CD4-positive, alpha-beta T cell treated with Interferon alpha-2 for 1 hour (primary cell): ENCODE data around the gene PHC1.
"Not testable (repeated sequence)": the region's sequence is repeated elsewhere in the genome, so short reads cannot be mapped to it uniquely, and the experiment has no call there.

Experiments used
- DNase-seq, 2 donors: peaks; one replicate each; pipeline ENCODE4 v3.0.0-alpha.2; 2020 to 2022

The PHC1 gene

GRCh38 chr12:8911606-8912268 is 2.6 kb upstream of the PHC1 start:
- DNase-seq: no peak

- peak in 1 of 2 donors; percentile 42 for DNase-seq
Observed at GRCh38 chr12:8912914-8913313, 1.4 kb upstream of the PHC1 start.

DNA sequence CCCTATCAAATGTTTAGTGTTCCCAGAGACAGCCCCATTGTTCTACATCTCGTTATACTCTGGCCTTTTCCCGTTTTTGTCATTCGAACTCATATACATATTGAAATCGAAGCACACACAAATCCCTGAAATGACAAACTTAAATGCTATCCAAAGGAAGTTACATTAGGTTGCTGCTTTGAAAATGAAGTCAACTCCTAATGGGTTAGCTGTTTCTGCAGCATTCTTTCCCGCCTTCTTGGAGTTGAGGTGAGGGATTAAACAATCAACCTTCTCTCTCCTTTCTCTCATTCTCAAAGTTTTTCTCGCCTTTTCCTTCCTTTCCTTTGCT is 642 bp upstream of the PHC1 start:
- DNase-seq: no peak

DNA sequence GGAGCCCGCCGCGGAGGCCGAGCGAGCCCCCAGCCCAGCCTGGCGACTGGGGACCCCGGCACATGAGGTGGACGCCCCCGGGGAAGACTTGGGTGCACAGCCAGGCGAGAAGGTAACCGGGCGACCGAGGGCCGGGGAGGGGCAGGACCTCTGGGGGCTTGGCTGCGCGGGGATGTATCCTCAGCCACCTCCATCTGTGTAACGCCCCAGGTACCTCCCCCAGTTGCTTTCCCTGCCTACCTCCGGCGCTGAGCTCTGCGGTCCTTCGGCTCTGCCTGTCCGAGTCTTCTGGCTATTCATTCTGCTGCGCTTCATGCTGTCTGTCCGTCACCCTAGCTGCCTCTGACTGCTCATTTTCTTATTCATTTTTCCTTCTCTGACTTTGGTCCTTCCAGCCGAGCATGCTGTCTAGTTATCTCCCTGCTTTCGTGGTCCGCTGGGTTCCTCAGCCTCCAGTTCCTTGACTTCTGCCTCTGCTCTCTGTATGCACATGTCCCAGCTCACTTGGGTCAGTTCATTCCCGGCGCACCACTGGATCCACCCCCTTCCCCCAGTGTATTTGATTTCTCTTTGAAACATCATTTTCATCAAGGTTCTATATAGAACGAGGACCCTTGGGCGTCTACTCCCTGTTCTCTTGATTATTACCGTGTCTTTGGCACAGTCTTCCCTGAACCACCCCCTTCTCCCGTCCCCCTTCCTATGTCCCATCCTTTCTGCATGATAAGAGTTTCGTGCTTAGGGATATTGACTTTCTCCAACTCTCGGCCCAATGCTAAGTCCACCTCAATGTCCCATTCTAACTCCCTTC is 612 bp downstream of the PHC1 start:
- DNase-seq: peak; percentile 36 to 70

DNA sequence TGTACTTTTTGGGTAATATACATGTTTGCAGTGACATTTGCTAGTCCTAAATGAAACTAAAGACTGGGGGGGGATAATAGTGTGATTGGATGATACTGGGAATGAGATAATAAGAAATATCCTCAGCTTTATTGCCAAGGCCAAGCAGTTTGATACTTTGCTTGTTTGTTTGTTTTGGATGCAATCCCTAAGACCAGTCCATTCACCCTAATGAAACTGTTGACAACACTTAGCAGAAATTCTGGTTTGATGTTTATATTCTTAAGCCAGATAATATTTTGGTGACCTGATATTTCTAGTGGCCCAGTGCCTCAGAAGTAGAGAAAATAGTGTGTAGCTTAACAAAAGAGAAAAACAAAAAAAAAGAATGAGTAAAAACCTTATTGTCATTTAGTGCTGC is 1.8 kb downstream of the PHC1 start:
- DNase-seq: no peak

GRCh38 chr12:8917031-8917430 is 2.7 kb downstream of the PHC1 start:
- DNase-seq: no peak

- no peak for DNase-seq
Observed at GRCh38 chr12:8917751-8918150, 3.4 kb downstream of the PHC1 start.

- not testable (repeated sequence) for DNase-seq
Observed at GRCh38 chr12:8919643-8920042, 5.3 kb downstream of the PHC1 start.

- no peak for DNase-seq
Observed at GRCh38 chr12:8922544-8922943, 8.2 kb downstream of the PHC1 start.

- not testable (repeated sequence) for DNase-seq
Observed at GRCh38 chr12:8930655-8931323, 16.5 kb downstream of the PHC1 start.

DNA sequence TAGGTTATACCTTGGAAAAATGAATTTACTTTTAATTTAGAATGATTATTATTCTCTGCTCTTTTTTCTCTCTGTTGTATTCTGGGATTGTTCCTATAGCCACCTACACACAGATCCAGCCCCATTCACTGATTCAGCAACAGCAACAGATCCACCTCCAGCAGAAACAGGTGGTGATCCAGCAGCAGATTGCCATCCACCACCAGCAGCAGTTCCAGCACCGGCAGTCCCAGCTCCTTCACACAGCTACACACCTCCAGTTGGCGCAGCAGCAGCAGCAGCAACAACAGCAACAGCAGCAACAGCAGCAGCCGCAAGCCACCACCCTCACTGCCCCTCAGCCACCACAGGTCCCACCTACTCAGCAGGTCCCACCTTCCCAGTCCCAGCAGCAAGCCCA is 18.2 kb downstream of the PHC1 start:
- not testable (repeated sequence) for DNase-seq

- DNase-seq: not testable (repeated sequence)
Observed at GRCh38 chr12:8934080-8934479, 19.8 kb downstream of the PHC1 start.

- no peak for DNase-seq
Observed at GRCh38 chr12:8936735-8937134, 22.4 kb downstream of the PHC1 start.

- DNase-seq: not testable (repeated sequence)
Observed at GRCh38 chr12:8937842-8938442, 23.6 kb downstream of the PHC1 start.

DNA sequence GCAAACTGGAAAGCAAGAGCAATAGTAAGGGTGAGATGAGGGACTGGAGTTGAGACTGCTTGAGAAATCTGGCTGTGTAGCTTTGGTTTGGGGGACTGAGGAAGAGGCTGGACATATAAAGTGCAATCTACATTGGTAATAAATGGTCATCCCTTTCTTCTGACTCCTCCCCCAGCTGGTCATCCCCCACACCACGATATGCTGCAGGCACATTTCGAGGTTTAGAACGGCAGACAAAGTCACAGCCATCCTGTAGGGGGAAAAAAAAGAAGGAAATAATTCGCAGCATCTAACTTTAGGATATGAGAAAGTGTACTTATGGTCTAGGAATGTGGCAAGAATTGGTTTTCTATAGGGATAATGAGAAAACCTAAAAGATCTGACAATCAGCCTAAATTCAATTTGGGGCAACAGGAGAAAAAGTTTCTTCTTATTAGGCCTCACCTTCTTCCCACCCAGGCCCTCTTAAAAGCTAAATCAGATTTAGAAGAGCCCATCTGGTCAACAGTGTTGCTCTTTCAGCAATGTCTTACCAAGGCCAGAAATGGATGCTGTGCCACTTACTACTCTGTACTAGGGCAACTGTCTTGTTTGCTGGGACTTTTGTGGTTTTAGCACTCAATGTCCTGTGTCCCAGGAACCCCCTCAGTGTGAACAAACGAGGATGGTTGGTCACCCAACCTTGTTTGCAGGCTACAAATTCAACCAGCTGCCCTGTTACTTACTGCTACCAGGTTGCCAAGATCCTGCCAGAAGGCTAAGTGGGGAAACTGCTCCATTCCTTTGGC is 27.6 kb downstream of the PHC1 start:
- no peak for DNase-seq

DNA sequence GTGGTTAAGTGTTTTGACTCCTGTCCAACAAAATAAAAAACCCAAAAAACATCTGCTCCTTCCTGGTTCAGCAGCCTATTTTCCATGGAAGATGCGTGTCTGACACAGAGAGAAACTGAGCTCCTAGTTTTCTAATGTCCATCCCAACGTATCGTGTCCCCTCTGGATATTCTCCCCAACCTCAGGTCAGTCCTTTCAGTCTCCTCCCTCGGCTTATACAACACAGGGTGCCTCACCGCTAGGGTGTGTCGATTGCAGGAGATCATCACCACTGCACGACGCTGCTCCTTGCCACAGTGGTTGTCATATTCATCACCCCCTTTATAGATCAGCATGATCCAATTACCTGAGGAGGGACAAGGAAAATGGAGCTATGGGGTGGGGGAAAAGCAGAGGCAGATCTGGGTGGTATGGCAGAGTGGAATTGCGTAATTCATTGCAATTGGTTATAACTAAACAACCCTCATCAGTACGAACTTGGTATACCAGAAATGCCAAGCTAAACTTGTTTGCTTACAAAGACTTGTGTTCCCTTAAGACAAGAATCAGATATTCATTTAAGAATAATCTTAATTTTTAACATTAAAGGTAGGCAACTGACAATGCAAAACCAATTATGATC is 29.4 kb downstream of the PHC1 start:
- DNase-seq: no peak

- DNase-seq: no peak
Observed at GRCh38 chr12:8946733-8947132, 32.4 kb downstream of the PHC1 start.

GRCh38 chr12:8947737-8948136 is 33.4 kb downstream of the PHC1 start:
- DNase-seq: no peak

GRCh38 chr12:8948701-8949341 is 34.5 kb downstream of the PHC1 start:
- no peak for DNase-seq

DNA sequence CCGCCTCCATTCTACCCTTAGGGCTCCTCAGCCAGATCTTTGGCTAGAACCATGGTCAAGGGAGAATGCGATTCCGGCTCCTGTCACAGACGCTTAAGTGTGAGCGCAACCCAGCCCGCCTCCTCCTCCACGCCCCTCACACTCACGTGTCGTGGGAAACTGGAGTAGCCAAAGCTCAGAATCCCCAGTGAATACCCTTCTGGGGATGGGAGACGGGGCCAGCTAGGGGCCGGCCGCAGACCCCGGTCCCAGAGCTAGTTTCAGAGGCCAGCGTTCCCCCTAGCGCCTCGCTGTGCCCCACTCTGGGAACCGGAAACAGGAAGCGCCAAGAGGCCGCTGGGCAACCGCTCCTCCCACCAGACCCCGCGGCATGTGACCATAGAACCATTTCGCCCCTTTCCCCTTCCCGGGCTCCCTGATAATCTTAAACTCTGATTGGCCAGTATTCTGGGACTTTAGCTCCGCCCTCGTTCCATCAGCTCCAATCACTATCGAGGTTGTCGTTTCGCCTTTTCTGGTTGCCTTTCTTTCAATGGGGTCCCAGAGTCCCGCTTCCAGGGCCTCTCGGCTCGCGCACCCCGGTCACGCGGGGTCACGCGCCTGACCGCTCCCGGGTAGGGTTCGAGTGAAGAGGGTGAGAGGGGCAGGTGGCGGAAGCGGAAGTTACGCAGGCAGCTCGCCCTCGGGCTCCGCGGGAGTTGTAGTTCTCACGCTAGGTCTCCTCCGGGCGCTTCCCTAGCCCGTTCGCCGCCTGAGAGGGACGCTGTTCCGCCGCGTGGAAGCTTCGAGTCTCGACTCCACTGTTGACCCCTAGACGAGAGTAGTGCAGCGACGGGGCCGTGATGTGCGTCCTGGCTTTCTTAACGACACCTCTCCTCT is 35.3 kb downstream of the PHC1 start, which contains the start of gene M6PR:
Gene M6PR, minus strand, starts transcription at position 304 of the 879 bp plus-strand sequence. CDS start 3,241 bp downstream, outside the sequence.
- DNase-seq: peak; percentile 88 to 90

DNA sequence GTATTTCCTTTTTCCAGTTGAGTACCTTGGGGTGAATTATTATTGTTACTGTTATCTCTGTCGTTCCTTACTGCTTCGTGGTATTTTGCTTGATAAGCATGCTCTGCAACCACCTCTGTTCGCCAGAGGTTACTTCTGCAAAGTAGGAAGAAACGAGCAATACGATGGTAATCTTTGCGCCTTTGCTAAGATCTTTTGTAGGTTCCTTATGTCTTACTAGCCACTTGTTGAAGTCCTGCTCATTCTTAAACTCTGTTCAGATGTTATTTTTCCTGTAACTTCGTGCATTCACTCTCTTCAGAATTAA is 35.9 kb downstream of the PHC1 start:
- DNase-seq: no peak
